HG02623 (cell line): ENCODE data around the gene TSSK6.

Source experiments
- ATAC-seq: cut with Tn5 transposase; IDR thresholded peaks from one replicate; pipeline ENCODE4 v1.9.1; 2021; ENCODE audit warnings: moderate library complexity; ENCODE audit not compliant: unreplicated experiment

Gene TSSK6

GRCh38 chr19:19544954-19545591 is 29.7 kb upstream of the TSSK6 start:
- no peak for ATAC-seq

GRCh38 chr19:19544257-19544953 is 29.1 kb upstream of the TSSK6 start:
- ATAC-seq: no peak

GRCh38 chr19:19543640-19544039 is 28.3 kb upstream of the TSSK6 start:
- no peak for ATAC-seq

GRCh38 chr19:19543101-19543500 is 27.8 kb upstream of the TSSK6 start:
- no peak for ATAC-seq

DNA sequence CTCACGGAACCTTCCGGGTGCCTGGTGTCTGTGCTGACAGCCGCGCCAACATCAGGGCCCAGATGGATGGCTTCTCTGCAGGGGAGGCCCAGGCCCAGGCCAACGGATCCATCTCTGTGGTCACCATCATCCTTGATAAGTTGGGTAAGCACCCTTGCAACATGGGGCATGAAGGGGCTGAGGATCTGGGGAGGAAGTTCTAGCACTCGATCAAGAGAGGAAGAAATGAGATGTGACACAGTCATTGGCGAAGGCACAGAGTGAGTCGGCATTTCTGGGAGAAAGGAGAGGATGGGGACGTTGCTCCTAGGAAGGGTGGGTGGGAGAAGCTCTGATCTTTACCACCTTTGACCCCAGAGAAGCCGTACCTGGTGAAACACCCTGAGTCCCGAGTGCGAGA is 27.2 kb upstream of the TSSK6 start:
- ATAC-seq: no peak

DNA sequence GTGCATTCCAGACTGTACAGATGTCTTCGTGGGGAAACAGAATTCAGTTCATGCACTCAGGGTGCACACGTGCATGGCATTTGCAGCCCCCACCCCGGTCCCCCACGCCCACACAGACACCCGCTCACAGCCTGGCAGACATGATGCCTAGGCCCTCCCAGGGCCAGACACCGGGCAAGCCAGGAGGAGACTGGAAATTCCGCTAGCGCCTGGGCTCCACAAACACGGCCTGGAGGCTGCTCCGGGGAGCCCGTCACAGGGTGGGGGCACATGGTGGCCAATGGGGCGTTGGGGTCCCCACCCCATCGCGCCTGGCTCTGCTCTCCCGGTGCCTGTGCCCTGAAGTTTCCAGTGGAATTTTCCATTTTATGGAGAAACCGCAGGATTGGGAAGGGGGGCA is 26.3 kb upstream of the TSSK6 start:
- no peak for ATAC-seq

- ATAC-seq: no peak
These were observed 25.6 kb upstream of the TSSK6 start for GRCh38 chr19:19540715-19541515.

DNA sequence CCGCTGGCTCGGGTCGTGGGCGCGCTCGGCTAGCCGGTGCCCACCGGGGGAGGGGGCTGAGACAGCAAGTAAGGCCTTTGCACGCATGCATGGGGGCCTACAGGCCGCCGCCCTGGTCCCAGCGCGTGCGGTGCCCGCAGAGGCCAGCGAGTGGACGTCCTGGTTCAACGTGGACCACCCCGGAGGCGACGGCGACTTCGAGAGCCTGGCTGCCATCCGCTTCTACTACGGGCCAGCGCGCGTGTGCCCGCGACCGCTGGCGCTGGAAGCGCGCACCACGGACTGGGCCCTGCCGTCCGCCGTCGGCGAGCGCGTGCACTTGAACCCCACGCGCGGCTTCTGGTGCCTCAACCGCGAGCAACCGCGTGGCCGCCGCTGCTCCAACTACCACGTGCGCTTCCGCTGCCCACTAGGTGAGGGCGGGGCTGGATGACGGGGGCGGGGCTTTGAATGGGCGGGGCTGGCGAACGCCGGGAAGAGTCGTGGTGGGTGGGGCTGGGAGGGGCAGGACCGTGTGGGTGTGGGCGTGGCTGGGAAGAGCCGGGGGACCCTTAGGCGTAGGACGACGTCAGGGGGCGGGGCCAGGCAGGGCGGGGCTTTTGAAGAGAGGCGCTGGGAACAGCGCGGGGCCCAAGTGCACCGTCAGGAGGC is 24.8 kb upstream of the TSSK6 start:
- ATAC-seq: no peak

GRCh38 chr19:19539698-19540063 is 24.3 kb upstream of the TSSK6 start:
- ATAC-seq: no peak

- ATAC-seq: no peak
These were observed 23.4 kb upstream of the TSSK6 start for GRCh38 chr19:19538785-19539166.

DNA sequence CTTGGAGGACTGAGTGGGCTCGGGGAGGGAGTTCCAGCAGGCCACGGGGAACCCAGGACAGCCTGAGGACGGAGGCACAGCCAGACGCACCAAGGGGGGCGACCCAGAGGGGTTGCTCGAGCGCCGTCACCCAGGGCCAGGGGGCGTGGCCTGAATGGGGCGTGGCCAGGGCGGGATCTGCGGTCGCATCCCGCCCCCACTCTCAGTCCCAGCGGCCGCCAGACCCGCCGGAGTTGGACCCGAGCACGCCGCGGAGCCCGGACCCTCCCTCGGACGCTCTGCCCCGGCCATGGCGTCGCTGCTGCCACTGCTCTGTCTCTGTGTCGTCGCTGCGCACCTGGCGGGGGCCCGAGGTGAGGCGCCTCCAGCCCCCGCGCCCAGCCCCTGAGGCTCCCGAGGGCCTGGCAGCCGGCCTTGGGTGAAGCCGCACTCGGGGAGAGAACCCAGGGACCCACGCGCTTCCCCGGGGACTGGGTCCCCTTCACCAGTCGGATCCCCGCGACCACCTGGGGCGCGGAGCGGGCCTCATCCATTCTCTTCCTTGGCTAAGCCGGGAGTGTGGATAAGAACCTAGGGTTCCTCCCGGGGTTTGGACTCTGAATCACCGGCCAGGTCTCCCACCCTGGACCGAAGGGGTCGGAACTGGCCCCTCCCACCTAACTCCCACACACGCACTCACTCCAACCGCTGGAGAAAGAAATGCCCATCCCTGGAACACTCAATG is 22.9 kb upstream of the TSSK6 start, which contains the start of gene CILP2:
Gene CILP2, plus strand, starts transcription at position 205 of the 724 bp plus-strand sequence. Its CDS starts 85 bp downstream, at position 290.
- ATAC-seq: no peak

DNA sequence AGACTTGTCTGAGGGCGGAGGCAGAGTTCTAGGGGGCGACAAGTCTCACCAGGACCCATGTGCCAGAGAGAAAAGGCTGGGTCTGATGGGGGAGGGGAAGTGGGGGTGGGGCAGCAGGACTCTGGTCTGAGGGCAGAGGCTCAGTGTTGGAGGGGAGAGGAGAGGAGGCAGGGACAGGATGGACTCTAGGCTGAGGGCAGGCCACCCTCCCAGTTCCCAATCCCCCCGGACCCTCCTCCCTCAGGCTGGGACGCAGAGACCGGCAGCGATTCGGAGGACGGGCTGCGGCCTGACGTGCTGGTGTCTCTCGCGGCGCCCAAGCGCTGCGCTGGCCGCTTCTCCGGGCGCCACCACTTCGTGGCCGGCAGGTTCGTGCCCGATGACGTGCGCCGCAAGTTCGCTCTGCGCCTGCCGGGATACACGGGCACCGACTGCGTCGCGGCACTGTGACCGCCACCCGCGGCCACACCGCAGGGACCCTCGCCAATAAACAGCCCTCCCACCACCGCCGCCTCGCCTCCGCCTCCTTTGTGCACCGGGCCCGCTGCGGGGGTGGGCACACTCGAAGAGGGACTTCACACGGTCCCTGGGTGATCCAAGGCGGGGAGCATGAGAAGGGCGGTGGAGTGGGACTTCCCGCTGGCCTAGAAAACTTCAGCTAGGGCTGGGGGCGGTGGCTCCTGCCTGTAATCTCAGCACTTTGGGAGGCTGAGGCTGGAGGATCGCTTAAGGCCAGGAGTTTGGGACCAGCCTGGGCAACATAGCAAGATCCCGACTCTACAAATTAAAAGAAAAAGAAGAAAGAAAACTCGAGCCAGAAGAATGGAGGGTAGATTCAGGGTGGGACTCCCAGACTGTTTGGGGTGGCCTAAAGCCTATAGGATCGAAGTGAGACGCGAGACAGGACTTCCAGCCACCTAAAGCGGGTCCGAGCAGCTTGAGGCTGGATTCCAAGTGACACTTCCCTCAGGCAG is 22.0 kb upstream of the TSSK6 start:
- ATAC-seq: no peak

DNA sequence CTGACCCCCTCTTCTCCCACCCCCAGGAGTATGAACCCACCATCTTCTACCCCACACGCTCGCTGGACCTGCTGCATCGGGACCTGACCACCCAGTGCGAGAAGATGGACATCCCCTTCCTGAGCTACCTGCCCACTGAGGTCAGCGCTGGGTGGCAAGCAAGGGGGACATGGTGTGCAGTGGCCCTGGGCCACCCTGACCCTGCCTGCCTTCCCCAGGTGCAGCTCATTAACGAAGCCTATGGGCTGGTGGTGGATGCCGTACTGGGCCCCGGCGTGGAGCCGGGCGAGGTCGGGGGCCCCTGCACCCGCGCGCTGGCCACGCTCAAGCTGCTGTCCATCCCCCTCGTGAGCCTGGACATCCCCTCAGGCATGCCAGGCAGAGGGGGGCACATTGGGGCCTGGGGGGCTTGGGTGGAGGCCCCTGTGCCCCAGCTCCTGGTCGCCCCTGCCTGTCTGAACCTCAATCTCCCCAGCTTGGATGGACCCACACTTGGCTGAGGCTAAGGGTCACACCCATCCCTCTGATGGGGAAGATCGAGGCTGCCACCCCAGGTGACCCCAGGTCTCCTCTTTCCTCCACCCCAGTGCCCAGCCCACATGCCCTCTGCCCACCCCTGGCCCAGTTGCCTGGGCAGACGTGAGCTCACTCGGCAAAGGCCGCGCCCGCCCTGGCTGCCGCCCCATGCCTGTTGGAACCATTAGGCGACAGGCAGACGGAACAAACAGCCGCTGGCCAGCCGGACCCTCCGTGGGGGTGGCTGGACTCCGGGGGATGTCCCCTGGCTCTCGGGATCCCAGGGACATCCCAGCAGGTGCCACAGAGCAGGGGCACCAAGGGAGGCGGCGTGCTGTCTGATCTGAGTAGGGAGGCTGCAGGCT is 20.2 kb upstream of the TSSK6 start:
- no peak for ATAC-seq

- ATAC-seq: no peak
These were observed 19.4 kb upstream of the TSSK6 start for GRCh38 chr19:19534556-19535265.

GRCh38 chr19:19533841-19534240 is 18.5 kb upstream of the TSSK6 start:
- no peak for ATAC-seq

GRCh38 chr19:19532806-19533701 is 17.7 kb upstream of the TSSK6 start:
- ATAC-seq: no peak
